ENCODE measurements around the gene ARSB.
A peak's percentile ranks its signal among the peaks of the same experiment; 100 is the strongest.

The ARSB gene

DNA sequence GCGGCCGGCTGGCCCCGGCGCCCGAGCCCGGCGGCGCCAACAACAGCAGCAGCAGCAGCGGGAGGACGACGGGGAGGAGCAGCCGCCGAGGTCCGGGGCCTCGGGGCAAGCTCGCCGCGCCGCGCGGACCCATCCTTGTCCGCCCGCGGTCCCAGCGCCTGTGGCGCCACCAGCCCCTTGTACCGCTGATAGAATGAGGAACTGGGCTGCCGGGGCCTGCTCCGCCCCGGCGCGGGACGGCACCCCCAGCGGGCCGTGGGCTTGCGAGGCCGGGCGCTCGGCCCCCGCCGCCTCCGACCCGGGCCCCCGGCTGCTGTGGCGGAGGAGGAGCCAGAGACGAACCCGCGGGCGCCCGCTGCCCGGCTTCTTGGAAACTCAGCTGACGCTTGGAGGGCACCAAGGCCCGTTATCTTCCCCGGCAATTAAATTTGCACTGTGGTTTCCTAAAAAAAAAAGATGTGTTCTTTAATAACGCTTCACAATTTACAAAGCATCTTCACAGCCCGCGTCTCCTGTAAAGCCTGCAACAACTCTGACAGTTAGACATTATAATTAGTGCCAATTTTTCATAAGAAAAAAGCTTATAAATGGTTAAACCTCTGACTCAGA lies at the start of gene ARSB:
Gene ARSB (minus strand): TSS at position 195 of the 609 bp plus-strand sequence. CDS start 62 bp downstream, at position 133.
- peak; percentile 28 to 29 for DNase-seq

DNA sequence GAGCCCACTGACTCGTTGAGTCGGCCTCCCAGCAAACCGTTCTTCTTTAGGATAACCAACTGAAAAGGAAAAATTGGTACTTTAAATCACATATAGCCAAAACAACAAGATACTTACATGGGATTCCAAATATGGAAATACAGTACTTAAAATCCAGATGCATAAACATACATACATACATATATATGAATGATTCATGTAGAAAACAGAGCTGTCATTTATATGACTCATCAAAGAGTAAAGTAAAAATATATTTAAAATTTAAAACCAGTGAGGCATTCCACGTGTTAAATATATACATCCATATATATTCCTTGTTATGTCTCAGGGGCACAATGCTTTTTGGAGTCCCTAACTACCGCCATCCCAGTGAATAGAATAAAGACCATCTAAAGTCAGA lies 47.7 kb upstream of the ARSB start:
- DNase-seq = no peak

DNA sequence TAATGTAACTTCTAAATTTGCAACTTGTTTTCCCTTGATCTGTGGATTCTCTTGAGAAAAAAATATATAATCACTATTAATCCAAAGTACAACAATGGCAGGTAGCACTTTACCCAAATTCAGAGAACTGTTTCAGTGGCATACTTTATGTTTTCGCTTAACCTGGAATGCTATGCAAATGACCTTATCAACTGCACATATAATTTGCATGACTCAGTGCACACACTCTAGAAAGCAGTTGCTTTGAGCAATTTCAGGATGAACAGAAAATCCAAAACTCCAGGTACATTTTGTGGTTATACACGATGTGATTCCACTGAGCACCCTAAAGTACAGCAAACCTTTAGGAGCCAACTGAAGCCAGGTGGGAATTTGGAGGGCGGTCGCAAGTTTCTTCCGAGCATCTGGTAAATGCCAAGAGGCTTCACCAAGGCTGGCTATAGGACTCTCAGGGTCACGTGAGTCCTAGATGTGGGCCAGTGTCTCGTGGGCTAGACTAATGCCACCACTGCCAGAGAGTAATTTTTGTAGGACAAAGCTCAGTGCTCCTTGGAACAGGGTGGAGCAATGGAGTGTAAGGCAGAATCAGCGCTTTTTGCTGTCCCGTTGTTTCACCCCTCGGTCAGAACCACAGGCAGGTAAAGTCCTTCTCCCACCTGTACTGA lies 47.1 kb upstream of the ARSB start:
- DNase-seq = no peak

DNA sequence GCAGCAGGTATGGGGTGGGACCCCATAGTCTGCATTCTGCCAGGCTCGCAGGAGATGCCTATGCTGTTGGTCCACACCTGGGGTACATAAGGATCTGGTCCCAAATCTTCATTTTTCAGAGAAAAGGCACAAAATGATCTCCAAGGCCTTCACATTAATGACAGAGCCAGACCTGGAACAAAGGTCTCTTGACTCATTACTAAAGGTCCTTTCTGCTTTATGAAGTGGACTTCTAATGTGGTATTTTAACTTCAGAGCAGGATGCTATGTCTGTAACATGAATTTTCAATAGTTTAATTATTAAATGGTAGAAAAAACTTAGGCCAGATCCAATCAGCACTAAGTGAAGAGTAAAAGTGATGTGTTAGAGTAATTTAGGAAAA lies 46.4 kb upstream of the ARSB start:
- no peak for DNase-seq

DNA sequence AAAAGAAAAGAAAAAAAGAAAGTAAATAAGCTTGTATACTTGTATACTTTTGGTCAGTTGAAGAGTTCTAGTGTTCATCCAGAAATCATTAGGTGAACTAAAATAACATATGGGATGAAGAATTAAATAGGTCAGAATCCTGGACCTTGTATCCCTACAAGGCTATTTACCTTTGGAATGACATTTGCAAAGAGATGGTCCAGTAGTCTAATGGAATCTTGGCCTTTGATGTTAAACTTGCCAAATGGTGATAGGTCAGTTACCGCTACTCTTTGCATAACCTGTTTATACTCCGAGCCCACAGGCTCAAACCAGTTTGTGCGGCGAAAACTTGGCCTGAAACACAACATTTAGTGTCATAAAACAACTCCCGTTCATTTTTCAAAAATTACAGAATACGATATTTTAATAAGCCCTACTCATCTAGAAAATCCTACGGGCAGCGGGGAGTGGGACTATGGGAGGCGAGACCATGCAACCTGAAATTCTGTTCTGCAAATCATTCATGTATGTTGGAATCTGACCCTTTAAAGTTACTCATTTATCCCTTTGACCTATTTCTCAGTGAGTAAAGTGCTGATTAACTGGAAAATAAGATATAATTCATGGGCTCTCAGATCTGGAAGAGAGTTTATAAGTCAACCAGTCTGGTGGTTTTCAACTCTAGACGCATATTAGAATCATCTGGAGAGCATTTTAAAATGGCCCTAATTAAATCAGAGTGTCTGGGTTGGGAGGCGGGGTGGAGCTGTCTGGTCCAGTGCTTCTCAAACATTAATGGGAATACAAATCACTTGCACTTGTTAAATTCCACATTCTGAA lies 45.8 kb upstream of the ARSB start:
- DNase-seq = no peak

DNA sequence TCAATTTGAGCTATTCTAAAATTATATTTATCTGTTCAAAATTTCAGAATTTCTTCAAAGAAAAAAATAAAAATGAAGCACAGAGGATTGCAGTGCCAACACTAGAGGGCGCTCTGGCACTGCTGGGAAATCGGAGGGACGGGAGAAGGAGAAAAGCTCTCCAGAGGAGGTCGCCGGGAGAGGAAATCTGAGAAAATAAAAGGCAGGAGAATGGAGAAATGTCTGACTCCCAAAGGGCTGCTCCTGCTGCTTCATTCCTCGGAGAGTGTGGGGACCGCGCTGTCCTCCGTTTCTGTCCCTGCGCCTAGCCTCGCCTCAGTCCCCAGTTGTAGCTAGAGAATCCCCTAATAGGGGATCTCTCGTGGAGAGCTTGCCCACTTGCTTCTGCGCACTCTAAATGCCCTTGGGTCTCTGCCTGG lies 40.0 kb upstream of the ARSB start:
- DNase-seq = peak; percentile 15 to 38

DNA sequence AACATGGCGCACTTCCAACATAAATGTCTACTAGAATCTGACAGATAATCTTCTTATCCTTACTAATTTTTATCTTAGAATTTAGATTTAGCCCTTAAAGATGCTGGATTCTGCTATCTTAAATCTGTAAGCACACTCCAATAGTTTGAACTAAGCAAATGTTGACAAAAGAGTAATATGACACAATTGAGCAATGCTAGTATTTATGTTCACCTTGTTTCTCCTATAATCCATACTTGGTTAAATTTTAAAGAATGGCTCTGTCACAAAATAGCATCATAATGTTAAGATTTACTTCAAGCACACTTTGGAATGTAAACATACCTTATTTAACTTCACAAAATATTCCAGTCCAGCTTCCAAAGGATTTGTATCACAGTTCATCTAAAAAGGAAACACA lies 38.8 kb upstream of the ARSB start:
- no peak for DNase-seq

DNA sequence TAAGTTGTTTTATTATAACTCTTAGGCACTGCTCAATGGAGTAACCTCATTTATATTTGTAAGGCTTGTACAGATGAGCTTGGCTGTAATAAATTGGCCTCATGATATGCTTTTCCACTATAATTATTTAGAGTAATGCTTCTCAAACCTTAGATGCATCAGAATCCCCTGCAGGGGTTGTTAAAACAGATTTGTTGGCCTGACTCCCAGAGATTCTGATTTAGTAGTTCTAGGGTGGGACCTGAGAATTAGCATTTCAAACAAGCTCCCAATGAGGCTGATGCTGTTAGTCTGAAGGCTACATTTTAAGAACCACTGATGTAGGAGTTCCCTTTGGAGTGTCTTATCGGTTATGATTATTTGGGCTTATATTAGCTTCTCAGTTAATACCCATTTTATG lies 38.2 kb upstream of the ARSB start:
- no peak for DNase-seq

DNA sequence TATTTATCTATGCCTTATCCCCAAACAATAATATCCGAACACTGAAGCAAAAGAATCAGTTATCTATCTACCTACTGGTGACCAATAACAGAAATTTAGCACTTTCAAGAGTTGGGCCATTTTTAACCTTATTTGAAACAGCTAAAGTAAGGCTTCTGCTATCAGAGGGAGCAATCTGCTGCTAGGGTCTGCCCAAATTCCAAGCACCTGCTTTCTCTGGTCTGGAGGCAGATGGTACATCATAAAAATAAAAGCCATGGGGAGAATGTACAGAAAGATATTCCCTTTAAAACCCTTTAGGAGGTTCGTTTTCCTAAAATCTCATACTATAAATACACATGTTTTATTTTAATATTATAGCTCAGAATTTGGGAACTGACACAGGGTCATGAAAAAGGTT lies 37.7 kb upstream of the ARSB start:
- no peak for DNase-seq

DNA sequence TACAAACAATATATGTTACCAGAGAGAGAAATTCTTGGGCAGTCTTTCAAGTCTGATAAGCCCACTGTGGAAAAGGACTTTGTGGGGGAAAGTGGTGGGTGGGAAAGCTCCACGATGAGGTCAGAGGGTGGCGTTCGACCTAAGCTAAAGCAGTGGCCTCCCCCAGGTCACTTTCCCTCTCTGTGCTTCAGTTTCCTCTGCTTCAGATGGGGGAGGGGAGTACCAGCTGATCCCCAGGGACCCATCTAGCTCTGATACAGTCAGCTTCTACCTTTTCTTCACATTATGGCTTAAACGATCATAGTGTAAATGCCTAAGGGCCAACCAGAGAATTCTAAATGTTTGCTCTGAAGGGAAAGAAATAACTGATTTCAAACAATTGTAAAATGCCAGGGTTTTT lies 36.6 kb upstream of the ARSB start:
- no peak for DNase-seq

DNA sequence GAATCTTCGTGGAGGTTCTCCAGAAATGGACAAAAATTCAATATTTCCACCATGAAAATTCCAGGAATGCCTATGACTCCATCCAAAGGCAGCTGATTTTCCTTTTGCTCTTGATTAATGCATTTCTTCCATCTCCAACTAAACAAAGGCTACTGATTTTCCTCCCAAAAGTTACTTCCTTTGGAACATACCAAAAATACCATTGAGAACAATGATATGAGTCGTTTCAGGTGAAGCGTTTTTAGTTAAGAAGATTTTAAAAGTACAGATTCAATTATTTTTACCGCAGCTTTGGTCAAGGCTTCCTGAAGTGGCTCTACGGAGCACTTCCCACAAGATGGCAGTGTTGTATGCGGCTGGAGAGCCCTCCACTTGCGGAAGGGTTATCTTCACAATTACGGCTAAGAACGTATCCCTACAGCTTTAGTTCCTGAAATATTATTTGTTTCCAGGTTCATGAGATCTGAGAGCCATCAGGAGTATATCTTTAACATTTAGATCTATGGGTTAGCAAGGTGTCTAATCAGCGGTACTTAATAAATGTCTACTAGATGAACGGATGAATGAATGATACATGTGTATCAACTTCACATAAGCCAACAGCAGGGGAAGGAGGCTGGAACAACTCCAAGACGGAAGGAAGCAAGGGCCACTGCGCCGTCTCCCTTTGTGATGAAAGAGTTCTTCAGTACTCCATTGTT lies 35.9 kb upstream of the ARSB start:
- DNase-seq = peak; percentile 12 to 24

DNA sequence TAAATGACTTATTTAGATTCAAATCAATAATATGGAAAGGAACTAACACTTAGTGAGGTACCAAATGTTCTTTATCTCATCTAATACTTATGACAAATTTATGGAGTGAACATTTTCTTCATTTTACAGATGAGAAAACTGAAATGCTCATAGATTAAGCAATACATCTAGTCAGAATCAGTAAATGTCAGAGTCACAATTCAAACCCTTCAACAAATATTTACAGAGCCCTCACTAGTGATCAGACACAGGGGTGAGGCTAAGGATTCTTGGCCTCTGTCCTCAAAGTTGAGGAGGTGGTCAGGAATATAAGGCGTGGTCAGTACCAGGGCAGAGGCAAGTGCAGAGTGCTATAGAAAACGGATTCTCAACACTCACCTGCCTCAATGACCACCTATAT lies 29.5 kb upstream of the ARSB start:
- no peak for DNase-seq

DNA sequence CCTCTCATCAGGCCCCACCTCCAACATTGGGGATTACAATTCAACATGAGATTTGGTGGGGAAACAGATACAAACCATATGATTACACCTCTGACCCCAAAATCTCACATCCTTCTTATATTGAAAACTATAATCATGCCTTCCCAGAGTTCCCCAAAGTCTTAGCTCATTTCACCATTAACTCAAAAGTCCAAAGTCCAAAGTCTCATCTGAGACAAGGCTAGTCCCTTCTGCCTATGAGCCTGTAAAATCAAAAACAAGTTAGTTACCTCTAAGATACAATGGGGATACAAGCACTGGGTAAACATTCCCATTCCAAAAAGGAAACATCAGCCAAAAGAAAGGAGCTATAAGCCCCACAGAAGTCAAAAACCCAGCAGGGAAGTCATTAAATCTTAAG lies 26.8 kb upstream of the ARSB start:
- DNase-seq = no peak

DNA sequence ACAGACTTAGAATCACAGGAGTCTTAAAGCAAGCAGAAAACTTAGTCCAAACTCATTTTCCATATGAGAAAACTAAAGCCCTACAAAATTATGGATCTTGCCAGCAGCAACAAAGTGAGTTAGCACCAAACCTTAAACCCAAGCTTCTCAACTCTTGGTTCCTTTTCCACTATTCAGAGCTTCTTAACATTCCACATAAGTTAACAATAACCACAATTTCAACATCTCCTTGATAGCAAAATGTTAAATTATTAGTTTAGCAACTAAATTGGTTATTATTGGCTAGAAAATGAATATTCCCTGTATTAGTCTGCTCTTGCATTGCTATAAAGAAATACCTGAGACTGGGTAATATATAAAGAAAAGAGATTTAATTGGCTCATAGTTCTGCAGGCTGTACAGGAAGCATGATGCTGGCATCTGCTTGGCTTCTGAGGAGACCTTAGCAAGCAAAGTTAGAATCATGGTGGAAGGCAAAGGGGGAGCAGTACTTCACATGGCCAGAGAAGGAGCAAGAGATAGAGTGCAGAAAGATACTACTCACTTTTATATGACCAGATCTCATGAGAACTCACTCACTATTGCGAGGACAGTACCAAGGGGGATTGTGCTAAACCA lies 26.2 kb upstream of the ARSB start:
- no peak for DNase-seq

DNA sequence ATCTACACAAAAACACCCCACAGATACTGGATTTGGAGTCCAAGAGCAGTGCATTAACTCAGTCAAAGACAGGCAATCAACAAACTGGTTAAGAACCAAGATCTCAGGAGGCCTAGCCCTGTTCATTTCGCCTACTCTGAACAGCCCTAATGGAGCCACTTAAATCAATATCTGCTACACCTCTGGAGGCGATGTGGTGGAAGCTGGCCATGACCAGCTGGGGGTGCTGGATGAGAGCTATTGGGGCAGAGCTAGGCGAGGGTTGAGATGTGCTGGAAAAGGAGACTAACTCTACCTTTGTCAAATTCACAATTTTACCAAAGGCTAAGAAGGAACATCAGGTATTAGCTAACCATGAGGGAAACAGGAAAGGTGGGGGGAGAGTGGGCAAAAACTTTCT lies 23.3 kb upstream of the ARSB start:
- DNase-seq = no peak

DNA sequence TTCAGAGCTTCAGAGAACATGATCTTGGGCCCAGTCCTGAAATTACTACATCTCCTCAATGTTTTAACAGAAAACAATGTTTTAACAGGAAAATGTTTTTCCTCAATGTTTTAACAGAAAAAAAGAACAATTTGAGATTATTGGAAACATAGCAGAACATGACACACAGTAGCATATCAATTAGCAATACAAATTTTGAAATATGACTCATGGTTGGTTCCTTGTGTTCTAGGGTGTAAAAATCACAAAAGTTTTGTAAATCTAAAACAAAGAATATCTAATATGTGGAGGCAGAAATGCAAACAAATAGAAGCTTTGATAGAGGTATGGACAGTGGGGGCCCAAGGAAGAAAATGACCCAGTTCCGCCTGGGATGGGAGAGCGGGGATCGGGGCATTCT lies 22.8 kb upstream of the ARSB start:
- no peak for DNase-seq

DNA sequence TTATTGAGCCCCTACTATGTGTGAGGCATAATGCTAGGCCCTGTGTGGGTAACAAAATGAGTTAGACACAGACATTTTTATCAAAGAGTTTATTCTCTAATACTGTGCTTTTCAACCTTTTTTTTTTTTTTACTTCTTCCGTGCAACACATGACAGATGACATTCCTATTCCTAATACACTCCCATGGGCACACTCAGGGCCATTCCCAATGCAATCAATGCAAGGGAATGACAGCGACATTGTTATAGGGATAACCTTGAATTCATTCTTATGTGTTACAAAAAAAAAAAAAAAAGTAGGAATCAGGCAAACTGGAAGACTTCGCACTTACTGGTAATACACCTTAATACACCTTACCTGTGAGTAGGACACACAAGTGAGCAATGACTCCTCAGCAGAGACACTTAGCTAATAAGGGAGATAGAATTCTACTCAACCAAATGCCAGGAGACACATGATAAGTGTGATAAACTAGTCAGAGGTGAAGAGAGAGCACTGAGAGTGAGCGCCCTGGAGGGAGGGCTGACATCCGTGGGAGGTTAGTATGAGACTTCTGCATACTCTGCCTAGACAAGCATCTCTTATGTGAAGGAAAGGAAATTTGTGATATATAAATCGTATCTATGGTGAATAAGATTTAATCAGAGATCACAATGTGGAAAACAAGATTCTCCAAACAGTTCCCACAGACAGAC lies 21.0 kb upstream of the ARSB start:
- DNase-seq = no peak

DNA sequence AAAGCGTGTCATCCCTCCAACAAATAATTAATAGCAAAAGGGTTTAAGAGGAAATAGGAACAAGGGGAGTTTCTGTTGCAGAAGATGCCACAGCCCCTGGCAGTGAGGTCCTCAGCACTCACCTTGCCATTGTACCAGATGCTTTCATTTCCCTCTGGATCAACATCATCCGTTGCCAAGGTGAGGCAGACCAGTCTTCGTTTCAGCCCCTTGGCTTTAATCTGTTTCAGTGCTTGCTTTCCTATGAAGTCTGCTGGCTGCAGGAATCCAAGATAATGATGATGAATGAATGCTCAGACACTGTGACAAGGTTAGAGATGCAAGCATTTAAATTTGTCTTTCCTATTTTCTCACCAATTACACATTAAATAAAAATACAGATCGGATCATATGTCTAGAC lies 20.0 kb upstream of the ARSB start:
- no peak for DNase-seq

DNA sequence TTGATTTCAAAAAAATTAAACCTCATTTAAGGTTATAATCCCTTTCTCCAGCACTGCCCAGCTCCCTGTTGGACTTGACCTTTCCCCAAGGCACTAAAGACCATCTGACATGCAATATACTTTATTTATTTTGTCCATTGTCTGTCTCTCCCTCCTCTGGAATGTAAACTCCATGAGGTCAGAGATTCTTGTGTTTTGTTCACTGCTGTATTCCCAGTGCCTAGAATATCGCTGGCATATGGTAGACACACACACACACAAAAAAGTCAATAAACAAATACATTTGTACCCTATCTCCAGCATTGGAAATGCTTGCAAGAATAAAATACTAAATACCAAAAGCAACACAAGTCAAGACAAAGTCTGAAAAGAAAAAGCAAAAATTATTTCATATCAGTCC lies 17.3 kb upstream of the ARSB start:
- DNase-seq = no peak

DNA sequence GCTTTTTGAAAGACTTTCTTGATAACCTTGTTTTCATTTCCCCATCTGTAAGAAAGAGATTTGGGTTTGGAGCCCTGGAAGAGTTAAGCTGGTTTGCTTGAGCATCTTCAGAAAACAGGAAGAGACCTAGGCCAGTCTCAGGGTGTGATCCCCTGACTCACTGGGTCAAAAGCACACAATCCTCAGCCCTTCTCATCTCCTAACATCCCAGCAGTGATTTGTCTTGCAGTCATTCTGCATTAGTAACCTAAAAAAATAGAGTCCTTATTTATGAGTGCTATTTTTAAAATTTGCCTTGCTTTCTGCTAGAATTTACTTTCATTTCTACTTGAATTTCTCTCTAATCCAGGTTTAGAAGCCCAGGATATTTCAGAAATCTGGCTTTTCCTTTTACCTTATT lies 16.4 kb upstream of the ARSB start:
- no peak for DNase-seq

DNA sequence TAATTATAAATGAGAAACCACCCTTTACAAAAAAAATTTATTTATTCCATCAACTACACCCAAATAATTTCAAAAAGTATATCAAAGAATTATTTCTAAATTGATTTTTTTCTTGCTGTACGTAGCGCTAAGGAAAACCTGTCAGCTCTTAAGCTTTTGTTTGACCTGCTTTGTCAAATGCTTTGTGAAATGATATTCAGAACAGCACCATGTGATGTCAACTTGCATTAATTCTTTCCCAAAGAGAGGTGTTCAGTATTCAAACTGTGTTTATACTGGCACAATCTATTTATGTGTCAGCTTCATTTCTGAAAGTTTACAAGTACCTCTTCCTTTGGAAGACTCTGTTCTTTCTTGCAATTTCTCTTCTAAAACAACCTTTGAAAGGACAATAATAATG lies 12.0 kb upstream of the ARSB start:
- DNase-seq = no peak

DNA sequence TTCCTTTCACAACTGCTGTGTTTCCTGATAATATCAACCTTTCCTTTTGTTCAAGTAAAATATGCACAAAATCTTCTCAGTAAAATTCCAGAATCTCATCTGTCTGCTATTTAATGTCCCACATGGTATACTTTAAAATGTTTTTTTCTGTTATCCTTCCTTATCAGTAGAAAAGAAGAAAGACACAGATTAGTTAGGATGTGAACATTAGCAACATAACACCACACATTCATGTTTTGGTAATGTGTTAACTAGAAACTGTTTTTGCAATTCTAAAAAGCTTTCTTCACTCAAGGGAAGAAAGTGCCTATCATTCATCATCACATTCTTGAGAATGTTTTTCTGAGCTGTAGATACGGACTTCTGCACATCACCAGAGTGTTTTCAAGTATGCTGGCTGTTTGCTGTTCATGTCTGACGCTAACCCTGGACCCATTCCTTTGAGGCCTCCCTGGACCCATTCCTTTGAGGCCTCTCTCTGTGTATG lies 10.5 kb upstream of the ARSB start:
- no peak for DNase-seq

Measured in activated CD4-positive, alpha-beta T cell treated with anti-CD3 and anti-CD28 coated beads, Interleukin-2, amount 50 U/mL, for 4 hours (primary cell).